Measurements from ENCODE around the gene TTC21B.

TTC21B gene

DNA sequence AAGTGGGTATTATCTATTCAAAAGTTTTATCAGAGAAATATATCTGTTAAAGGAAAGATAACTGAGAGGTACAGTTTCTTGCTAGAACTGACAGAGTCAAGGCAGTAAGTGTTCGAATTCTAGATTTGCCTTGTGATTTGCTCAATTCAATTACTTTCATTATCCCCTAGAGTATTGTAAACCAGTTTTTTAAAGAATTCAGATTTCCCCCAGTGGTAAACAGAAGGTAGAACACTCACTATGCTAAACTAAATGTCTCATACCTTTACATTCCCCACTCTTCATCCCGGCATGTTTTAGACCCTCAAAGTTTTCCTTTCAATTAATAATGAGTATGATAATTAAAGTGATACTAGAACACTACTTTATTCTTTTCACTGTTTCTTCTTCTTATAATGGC lies 28.6 kb downstream of the TTC21B start:
- no peak overlapping the region for H3K27ac ChIP-seq (ENCODE audit: low read depth, low read length)
- no peak overlapping the region for H3K9ac ChIP-seq (ENCODE audit: low read length)
- H3K9me3 ChIP-seq (ENCODE audit: low read length): no peaks in the 10 kb centered on the region
- peaks cover 35% of the 10 kb centered on the region for H3K36me3 ChIP-seq (ENCODE audit: insufficient read depth, low read length)
- H3K27me3 ChIP-seq (ENCODE audit: control insufficient read depth in 1 of 2, insufficient read depth in 2 of 2, low read length in 2 of 2): no peaks in the 10 kb centered on the region
- H3K4me1 ChIP-seq (ENCODE audit: insufficient read depth, low read length): no peaks in the 10 kb centered on the region
- H3K4me3 ChIP-seq (ENCODE audit: low read depth in 1 of 2, low read length in 2 of 2): no peak overlapping the region

- Histone ChIP-seq H3K36me3 (ENCODE audit: insufficient read depth, low read length) (peaks cover 18% of the 10 kb centered on the region), H3K27ac (ENCODE audit: low read depth, low read length) (no peak overlapping the region), H3K9me3 (ENCODE audit: low read length) (no peaks in the 10 kb centered on the region), H3K27me3 (ENCODE audit: control insufficient read depth in 1 of 2, insufficient read depth in 2 of 2, low read length in 2 of 2) (no peaks in the 10 kb centered on the region), H3K4me1 (ENCODE audit: insufficient read depth, low read length) (no peaks in the 10 kb centered on the region), H3K4me3 (ENCODE audit: low read depth in 1 of 2, low read length in 2 of 2) (no peak overlapping the region), H3K9ac (ENCODE audit: low read length) (no peak overlapping the region)
Measured at GRCh38 chr2:165920748-165921147, 32.8 kb downstream of the TTC21B start.

DNA sequence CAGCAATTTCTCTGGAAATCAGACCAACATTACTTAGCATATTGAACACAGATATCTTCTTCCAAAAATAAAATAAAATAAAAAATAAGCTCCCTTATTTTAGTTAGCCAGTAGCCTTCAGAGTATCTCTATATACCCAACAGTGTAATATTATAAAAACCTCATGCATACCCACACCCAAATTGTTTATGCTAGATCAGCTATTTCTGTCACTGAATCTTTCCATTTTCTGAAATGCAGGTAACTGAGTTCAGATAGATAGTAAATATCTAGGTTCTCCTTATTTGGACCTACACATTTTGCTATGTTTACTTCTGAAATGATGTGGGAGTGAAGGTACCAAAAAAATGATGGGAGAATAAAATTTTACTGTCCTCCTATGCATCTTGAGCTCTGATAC lies 39.9 kb downstream of the TTC21B start:
- no peak overlapping the region for H3K4me3 ChIP-seq (ENCODE audit: low read depth in 1 of 2, low read length in 2 of 2)
- no peaks in the 10 kb centered on the region for H3K27me3 ChIP-seq (ENCODE audit: control insufficient read depth in 1 of 2, insufficient read depth in 2 of 2, low read length in 2 of 2)
- H3K4me1 ChIP-seq (ENCODE audit: insufficient read depth, low read length): no peaks in the 10 kb centered on the region
- no peak overlapping the region for H3K9ac ChIP-seq (ENCODE audit: low read length)
- H3K36me3 ChIP-seq (ENCODE audit: insufficient read depth, low read length): peaks cover 30% of the 10 kb centered on the region
- no peaks in the 10 kb centered on the region for H3K9me3 ChIP-seq (ENCODE audit: low read length)
- no peak overlapping the region for H3K27ac ChIP-seq (ENCODE audit: low read depth, low read length)

DNA sequence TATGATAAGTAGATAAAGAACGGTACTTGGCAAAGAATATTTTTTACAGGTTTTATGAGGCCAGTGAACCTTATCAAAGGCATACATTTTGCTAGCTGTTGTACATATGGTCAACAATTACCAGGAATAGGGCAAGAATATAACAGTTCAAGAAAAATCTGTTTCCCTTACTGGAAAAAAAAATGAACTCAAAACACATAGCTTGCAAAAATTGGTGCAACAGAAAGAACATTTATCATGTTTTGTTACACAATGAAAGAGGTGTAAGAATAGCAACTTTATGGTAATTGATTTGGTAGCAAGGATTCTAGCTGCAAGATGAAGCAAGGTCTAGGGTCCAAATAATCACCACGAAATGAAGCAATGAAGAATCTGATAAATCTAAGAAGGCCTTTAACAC lies 41.6 kb downstream of the TTC21B start:
- H3K9ac ChIP-seq (ENCODE audit: low read length): no peak overlapping the region
- no peaks in the 10 kb centered on the region for H3K27me3 ChIP-seq (ENCODE audit: control insufficient read depth in 1 of 2, insufficient read depth in 2 of 2, low read length in 2 of 2)
- no peak overlapping the region for H3K27ac ChIP-seq (ENCODE audit: low read depth, low read length)
- H3K4me1 ChIP-seq (ENCODE audit: insufficient read depth, low read length): no peaks in the 10 kb centered on the region
- H3K36me3 ChIP-seq (ENCODE audit: insufficient read depth, low read length): peaks cover 26% of the 10 kb centered on the region
- no peak overlapping the region for H3K4me3 ChIP-seq (ENCODE audit: low read depth in 1 of 2, low read length in 2 of 2)
- no peaks in the 10 kb centered on the region for H3K9me3 ChIP-seq (ENCODE audit: low read length)

GRCh38 chr2:165911231-165911630 lies 42.3 kb downstream of the TTC21B start:
- H3K4me1 ChIP-seq (ENCODE audit: insufficient read depth, low read length): no peaks in the 10 kb centered on the region
- no peaks in the 10 kb centered on the region for H3K9me3 ChIP-seq (ENCODE audit: low read length)
- no peak overlapping the region for H3K9ac ChIP-seq (ENCODE audit: low read length)
- no peaks in the 10 kb centered on the region for H3K27me3 ChIP-seq (ENCODE audit: control insufficient read depth in 1 of 2, insufficient read depth in 2 of 2, low read length in 2 of 2)
- H3K36me3 ChIP-seq (ENCODE audit: insufficient read depth, low read length): peaks cover 26% of the 10 kb centered on the region
- no peak overlapping the region for H3K27ac ChIP-seq (ENCODE audit: low read depth, low read length)
- H3K4me3 ChIP-seq (ENCODE audit: low read depth in 1 of 2, low read length in 2 of 2): no peak overlapping the region

GRCh38 chr2:165909466-165909865 lies 44.1 kb downstream of the TTC21B start:
- no peak overlapping the region for H3K9ac ChIP-seq (ENCODE audit: low read length)
- no peaks in the 10 kb centered on the region for H3K27me3 ChIP-seq (ENCODE audit: control insufficient read depth in 1 of 2, insufficient read depth in 2 of 2, low read length in 2 of 2)
- no peak overlapping the region for H3K27ac ChIP-seq (ENCODE audit: low read depth, low read length)
- H3K4me1 ChIP-seq (ENCODE audit: insufficient read depth, low read length): no peaks in the 10 kb centered on the region
- H3K9me3 ChIP-seq (ENCODE audit: low read length): no peaks in the 10 kb centered on the region
- H3K36me3 ChIP-seq (ENCODE audit: insufficient read depth, low read length): peaks cover 18% of the 10 kb centered on the region
- H3K4me3 ChIP-seq (ENCODE audit: low read depth in 1 of 2, low read length in 2 of 2): no peak overlapping the region

DNA sequence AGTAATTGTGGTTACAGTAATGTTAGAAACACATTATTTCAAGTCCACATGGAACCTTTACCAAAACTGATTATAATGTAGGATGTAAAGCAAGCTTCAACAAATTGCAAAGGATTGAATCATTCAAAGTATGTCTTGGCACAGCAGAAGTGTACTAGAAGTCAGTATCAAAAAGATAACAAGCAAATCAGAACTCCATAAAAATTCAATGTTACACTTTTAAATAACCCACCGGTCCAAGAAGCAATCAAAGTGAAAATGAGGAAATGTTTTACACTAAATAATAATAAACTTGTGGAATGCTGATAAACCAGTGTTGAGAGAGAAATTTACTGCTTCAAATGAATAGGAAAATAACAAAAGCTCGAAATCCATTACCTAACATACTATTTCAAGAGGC lies 47.7 kb downstream of the TTC21B start:
- no peaks in the 10 kb centered on the region for H3K27me3 ChIP-seq (ENCODE audit: control insufficient read depth in 1 of 2, insufficient read depth in 2 of 2, low read length in 2 of 2)
- no peak overlapping the region for H3K9ac ChIP-seq (ENCODE audit: low read length)
- no peak overlapping the region for H3K4me3 ChIP-seq (ENCODE audit: low read depth in 1 of 2, low read length in 2 of 2)
- no peak overlapping the region for H3K27ac ChIP-seq (ENCODE audit: low read depth, low read length)
- H3K9me3 ChIP-seq (ENCODE audit: low read length): no peaks in the 10 kb centered on the region
- H3K4me1 ChIP-seq (ENCODE audit: insufficient read depth, low read length): peaks cover 9% of the 10 kb centered on the region
- H3K36me3 ChIP-seq (ENCODE audit: insufficient read depth, low read length): peaks cover 7% of the 10 kb centered on the region

DNA sequence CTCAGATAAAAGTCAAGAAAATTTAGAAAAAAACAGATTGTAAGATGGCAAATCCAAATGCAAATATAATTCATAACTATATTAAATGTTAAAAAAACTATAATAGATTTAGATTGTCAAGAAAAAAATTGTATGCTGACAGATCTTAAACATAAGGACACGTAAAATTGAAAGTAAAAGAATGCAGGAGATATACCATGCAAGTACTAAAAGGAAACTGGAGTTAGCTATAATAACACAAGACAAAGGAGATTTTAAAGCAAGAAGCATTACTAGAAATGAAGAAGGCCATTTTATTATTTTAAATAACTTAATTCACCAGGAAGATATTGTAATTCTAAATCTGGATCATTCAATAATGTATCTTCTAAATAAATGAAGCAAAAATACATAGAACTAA lies 48.3 kb downstream of the TTC21B start:
- no peak overlapping the region for H3K4me3 ChIP-seq (ENCODE audit: low read depth in 1 of 2, low read length in 2 of 2)
- no peak overlapping the region for H3K27ac ChIP-seq (ENCODE audit: low read depth, low read length)
- H3K9ac ChIP-seq (ENCODE audit: low read length): no peak overlapping the region
- no peaks in the 10 kb centered on the region for H3K9me3 ChIP-seq (ENCODE audit: low read length)
- H3K27me3 ChIP-seq (ENCODE audit: control insufficient read depth in 1 of 2, insufficient read depth in 2 of 2, low read length in 2 of 2): no peaks in the 10 kb centered on the region
- peaks cover 7% of the 10 kb centered on the region for H3K36me3 ChIP-seq (ENCODE audit: insufficient read depth, low read length)
- peaks cover 9% of the 10 kb centered on the region for H3K4me1 ChIP-seq (ENCODE audit: insufficient read depth, low read length)

- Histone ChIP-seq H3K27ac (ENCODE audit: low read depth, low read length) (no peak overlapping the region), H3K4me1 (ENCODE audit: insufficient read depth, low read length) (peaks cover 9% of the 10 kb centered on the region), H3K4me3 (ENCODE audit: low read depth in 1 of 2, low read length in 2 of 2) (no peak overlapping the region), H3K9ac (ENCODE audit: low read length) (no peak overlapping the region), H3K36me3 (ENCODE audit: insufficient read depth, low read length) (peaks cover 12% of the 10 kb centered on the region), H3K27me3 (ENCODE audit: control insufficient read depth in 1 of 2, insufficient read depth in 2 of 2, low read length in 2 of 2) (no peaks in the 10 kb centered on the region), H3K9me3 (ENCODE audit: low read length) (no peaks in the 10 kb centered on the region)
Measured at GRCh38 chr2:165904432-165904831, 49.1 kb downstream of the TTC21B start.

DNA sequence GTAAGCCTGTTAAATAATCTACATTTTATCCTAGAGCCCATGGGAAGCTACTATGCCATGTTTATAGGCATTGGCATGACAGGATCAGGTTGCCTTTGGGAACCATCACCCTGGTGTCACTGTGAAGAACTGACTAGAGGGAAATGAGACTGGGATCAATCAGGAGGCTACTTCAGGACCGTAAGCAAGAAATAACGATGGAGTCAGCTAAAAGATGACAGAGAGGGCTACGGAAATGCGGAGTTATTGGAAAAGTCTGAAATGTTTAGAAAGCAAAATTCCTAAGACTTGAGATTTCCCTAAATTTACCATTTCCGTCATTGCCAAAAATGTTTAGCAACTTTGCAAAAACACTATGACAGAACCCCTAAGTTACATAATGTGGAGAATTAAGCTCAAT lies 50.2 kb downstream of the TTC21B start:
- Histone ChIP-seq H3K9ac (ENCODE audit: low read length) (no peak overlapping the region), H3K36me3 (ENCODE audit: insufficient read depth, low read length) (peaks cover 18% of the 10 kb centered on the region), H3K4me3 (ENCODE audit: low read depth in 1 of 2, low read length in 2 of 2) (no peak overlapping the region), H3K27me3 (ENCODE audit: control insufficient read depth in 1 of 2, insufficient read depth in 2 of 2, low read length in 2 of 2) (no peaks in the 10 kb centered on the region), H3K4me1 (ENCODE audit: insufficient read depth, low read length) (peaks cover 9% of the 10 kb centered on the region), H3K27ac (ENCODE audit: low read depth, low read length) (no peak overlapping the region), H3K9me3 (ENCODE audit: low read length) (no peaks in the 10 kb centered on the region)

DNA sequence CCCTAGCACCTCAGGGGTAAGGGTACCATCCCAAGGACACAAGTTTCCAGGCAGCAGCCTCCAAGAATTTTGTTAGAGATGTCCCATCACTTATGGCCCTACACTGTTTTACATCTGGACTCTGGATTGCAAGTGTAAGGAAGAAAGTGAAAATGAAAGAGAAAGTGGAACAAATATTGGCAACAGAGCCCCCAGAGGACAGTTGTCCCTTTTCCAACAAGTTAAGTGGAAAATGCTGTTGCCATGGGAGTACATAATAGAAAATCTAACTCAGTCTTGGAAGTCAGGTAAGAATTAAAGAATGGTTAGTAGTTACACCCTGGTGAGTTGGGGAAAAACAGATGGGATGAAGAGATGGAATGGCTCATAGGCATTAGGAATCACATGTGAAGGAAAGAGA lies 50.6 kb downstream of the TTC21B start:
- H3K4me3 ChIP-seq (ENCODE audit: low read depth in 1 of 2, low read length in 2 of 2): peak overlapping the region in 1 of 2 donors; percentile 0

GRCh38 chr2:165901620-165902298 lies 51.8 kb downstream of the TTC21B start:
- Histone ChIP-seq H3K36me3 (ENCODE audit: insufficient read depth, low read length) (peaks cover 34% of the 10 kb centered on the region), H3K9me3 (ENCODE audit: low read length) (no peaks in the 10 kb centered on the region), H3K27ac (ENCODE audit: low read depth, low read length) (no peak overlapping the region), H3K27me3 (ENCODE audit: control insufficient read depth in 1 of 2, insufficient read depth in 2 of 2, low read length in 2 of 2) (no peaks in the 10 kb centered on the region), H3K4me3 (ENCODE audit: low read depth in 1 of 2, low read length in 2 of 2) (no peak overlapping the region), H3K9ac (ENCODE audit: low read length) (no peak overlapping the region), H3K4me1 (ENCODE audit: insufficient read depth, low read length) (peaks cover 9% of the 10 kb centered on the region)

More for the DNA sequence above, 50.6 kb downstream of the TTC21B start:
- H3K27me3 ChIP-seq (ENCODE audit: control insufficient read depth in 1 of 2, insufficient read depth in 2 of 2, low read length in 2 of 2): no peaks in the 10 kb centered on the region
- no peaks in the 10 kb centered on the region for H3K9me3 ChIP-seq (ENCODE audit: low read length)
- H3K36me3 ChIP-seq (ENCODE audit: insufficient read depth, low read length): peaks cover 23% of the 10 kb centered on the region
- no peak overlapping the region for H3K27ac ChIP-seq (ENCODE audit: low read depth, low read length)
- peaks cover 9% of the 10 kb centered on the region for H3K4me1 ChIP-seq (ENCODE audit: insufficient read depth, low read length)
- H3K9ac ChIP-seq (ENCODE audit: low read length): no peak overlapping the region
